WTC11 (cell line): ENCODE measurements around the gene TMEM169. TPM values are rescaled to one million over a fixed set of nuclear protein-coding genes. Genes with fewer than 3 reads are reported as not detected.
A peak's percentile ranks its signal among the peaks of the same experiment; 100 is the strongest.

Experiments used
- ATAC-seq: fragments of 200-7000 bp; cut with Tn5 transposase; 2 replicates; pipeline ENCODE4 v1.10.0; 2021; ENCODE audit warnings: mild to moderate bottlenecking, moderate library complexity
- CTCF ChIA-PET: fragments of 300-600 bp; sonication (Branson Sonifier 250); formaldehyde crosslinking; loops from one replicate; lab custom pipeline; 2021; ENCODE audit warnings: antibody characterized with exemption; lab: Charles Lee
- POLR2A ChIA-PET: fragments of 350-600 bp; sonication (Branson Sonifier 250); formaldehyde crosslinking; loops from one replicate; lab custom pipeline; 2021; ENCODE audit warnings: antibody characterized with exemption; lab: Charles Lee
- DNase-seq: peaks from one replicate; pipeline ENCODE4 v3.0.0; 2021; ENCODE audit warnings: low spot score
- H3K27ac Mint-ChIP-seq: 2 replicates; pipeline ENCODE4 v1.8.0; 2021; ENCODE audit warnings: mixed read lengths
- H3K27me3 Mint-ChIP-seq: 2 replicates; pipeline ENCODE4 v1.8.0; 2021; ENCODE audit warnings: low read depth, mild to moderate bottlenecking, moderate library complexity, mixed read lengths
- H3K36me3 Mint-ChIP-seq: 2 replicates; pipeline ENCODE4 v1.8.0; 2021; ENCODE audit warnings: mixed read lengths
- H3K4me1 Mint-ChIP-seq: 2 replicates; pipeline ENCODE4 v1.8.0; 2022; ENCODE audit warnings: mixed read lengths
- H3K4me3 Mint-ChIP-seq: 2 replicates; pipeline ENCODE4 v1.8.0; 2021; ENCODE audit warnings: mild to moderate bottlenecking, moderate library complexity, mixed read lengths
- H3K9me3 Mint-ChIP-seq: 2 replicates; pipeline ENCODE4 v1.8.0; 2021; ENCODE audit warnings: mixed read lengths
- CBFB ChIP-seq: sonication (generic); formaldehyde crosslinking; IDR thresholded peaks from 2 replicates; pipeline ENCODE4 v1.8.1; 2022; ENCODE audit warnings: mild to moderate bottlenecking, low read depth, missing genetic modification reagents
- EMX1 ChIP-seq: fragments of 250-450 bp; sonication (Bioruptor Pico); IDR thresholded peaks from 2 replicates; pipeline ENCODE4 v1.8.0; 2021; ENCODE audit warnings: mild to moderate bottlenecking
- ERG ChIP-seq: fragments of 250-450 bp; sonication (Bioruptor Pico); IDR thresholded peaks from 2 replicates; pipeline ENCODE4 v1.8.0; 2021; ENCODE audit warnings: mild to moderate bottlenecking
- ETV6 ChIP-seq: sonication (generic); formaldehyde crosslinking; IDR thresholded peaks from 2 replicates; pipeline ENCODE4 v1.8.1; 2022; ENCODE audit warnings: mild to moderate bottlenecking, missing genetic modification reagents
- GABPB1 ChIP-seq: sonication (generic); formaldehyde crosslinking; IDR thresholded peaks from 2 replicates; pipeline ENCODE4 v1.8.1; 2023; ENCODE audit warnings: mild to moderate bottlenecking, missing genetic modification reagents
- GRHL2 ChIP-seq: fragments of 250-450 bp; sonication (Bioruptor Pico); IDR thresholded peaks from 2 replicates; pipeline ENCODE4 v1.8.0; 2022; ENCODE audit warnings: mild to moderate bottlenecking, moderate library complexity; ENCODE audit not compliant: insufficient replicate concordance, severe bottlenecking
- HMGA2 ChIP-seq: fragments of 250-450 bp; sonication (Bioruptor Pico); IDR thresholded peaks from 2 replicates; pipeline ENCODE4 v1.4.0; 2021; ENCODE audit warnings: mild to moderate bottlenecking, moderate library complexity
- KAT7 ChIP-seq: sonication (generic); formaldehyde crosslinking; IDR thresholded peaks from 2 replicates; pipeline ENCODE4 v1.8.1; 2023; ENCODE audit warnings: missing genetic modification reagents, mild to moderate bottlenecking, borderline replicate concordance
- NFE2L1 ChIP-seq: sonication (generic); formaldehyde crosslinking; IDR thresholded peaks from 2 replicates; pipeline ENCODE4 v1.8.1; 2023; ENCODE audit warnings: missing genetic modification reagents
- NFYB ChIP-seq: sonication (generic); formaldehyde crosslinking; conservative IDR thresholded peaks from 2 replicates; pipeline ENCODE4 v1.8.0; 2022; ENCODE audit warnings: low read depth, missing genetic modification reagents
- PRRX2 ChIP-seq: fragments of 250-450 bp; sonication (Bioruptor Pico); IDR thresholded peaks from 2 replicates; pipeline ENCODE4 v1.8.0; 2021; ENCODE audit warnings: mild to moderate bottlenecking
- ZNF263 ChIP-seq: sonication (generic); formaldehyde crosslinking; IDR thresholded peaks from 2 replicates; pipeline ENCODE4 v1.8.1; 2022; ENCODE audit warnings: low read depth, mild to moderate bottlenecking, moderate library complexity, missing genetic modification reagents
- total RNA-seq: library from RNA; stranded (reverse); gene quantifications from 3 replicates; pipeline ENCODE4 v1.2.3, GENCODE V29; 2021
- TF ChIP-seq, protein P1 (sequence below): fragments of 250-450 bp; sonication (Bioruptor Pico); IDR thresholded peaks from 2 replicates; pipeline ENCODE4 v1.9.0; 2021; ENCODE audit warnings: mild to moderate bottlenecking, borderline replicate concordance
- TF ChIP-seq, protein P2 (sequence below): sonication (generic); formaldehyde crosslinking; IDR thresholded peaks from 2 replicates; pipeline ENCODE4 v1.8.1; 2023; ENCODE audit warnings: mild to moderate bottlenecking, missing genetic modification reagents, moderate library complexity
- TF ChIP-seq, protein P3 (sequence below): fragments of 250-450 bp; sonication (Bioruptor Pico); IDR thresholded peaks from 2 replicates; pipeline ENCODE4 v1.9.0; 2021; ENCODE audit warnings: moderate library complexity, mild to moderate bottlenecking, inconsistent platforms, borderline replicate concordance
- TF ChIP-seq, protein P4 (sequence below): fragments of 250-450 bp; sonication (Bioruptor Pico); IDR thresholded peaks from 2 replicates; pipeline ENCODE4 v2.1.2; 2022; ENCODE audit warnings: mild to moderate bottlenecking, moderate library complexity
- TF ChIP-seq, protein P5 (sequence below): sonication (generic); formaldehyde crosslinking; IDR thresholded peaks from 2 replicates; pipeline ENCODE4 v1.8.1; 2022; ENCODE audit warnings: mild to moderate bottlenecking, moderate library complexity, missing genetic modification reagents
- TF ChIP-seq, protein P6 (sequence below): fragments of 250-450 bp; sonication (Bioruptor Pico); IDR thresholded peaks from 2 replicates; pipeline ENCODE4 v1.9.0; 2021; ENCODE audit warnings: mild to moderate bottlenecking

Gene TMEM169
- total RNA-seq, 1 experiment from 2014 or later = 1.8 TPM

DNA sequence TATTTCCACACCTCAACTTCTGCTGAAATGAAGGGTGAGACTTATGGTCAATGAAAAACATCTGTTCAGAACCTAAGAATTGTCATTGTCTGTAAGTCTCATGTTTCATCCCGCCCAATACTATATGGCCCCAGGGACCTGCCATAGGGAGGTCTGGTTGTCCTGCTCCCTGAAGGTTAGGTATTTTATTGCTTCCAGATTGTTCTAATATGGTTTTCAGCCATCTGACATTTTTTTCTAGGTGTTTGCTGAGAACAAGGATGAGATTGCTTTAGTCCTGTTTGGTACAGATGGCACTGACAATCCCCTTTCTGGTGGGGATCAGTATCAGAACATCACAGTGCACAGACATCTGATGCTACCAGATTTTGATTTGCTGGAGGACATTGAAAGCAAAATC lies 34.7 kb downstream of the TMEM169 start:
- POLR2A ChIA-PET = no interaction called here
- no peaks in the 10 kb centered on the region for H3K9me3 Mint-ChIP-seq
- peak overlapping the region; percentile 32; the same call in 1 of the 2 replicates for H3K4me3 Mint-ChIP-seq
- TF ChIP-seq, protein P1, sequence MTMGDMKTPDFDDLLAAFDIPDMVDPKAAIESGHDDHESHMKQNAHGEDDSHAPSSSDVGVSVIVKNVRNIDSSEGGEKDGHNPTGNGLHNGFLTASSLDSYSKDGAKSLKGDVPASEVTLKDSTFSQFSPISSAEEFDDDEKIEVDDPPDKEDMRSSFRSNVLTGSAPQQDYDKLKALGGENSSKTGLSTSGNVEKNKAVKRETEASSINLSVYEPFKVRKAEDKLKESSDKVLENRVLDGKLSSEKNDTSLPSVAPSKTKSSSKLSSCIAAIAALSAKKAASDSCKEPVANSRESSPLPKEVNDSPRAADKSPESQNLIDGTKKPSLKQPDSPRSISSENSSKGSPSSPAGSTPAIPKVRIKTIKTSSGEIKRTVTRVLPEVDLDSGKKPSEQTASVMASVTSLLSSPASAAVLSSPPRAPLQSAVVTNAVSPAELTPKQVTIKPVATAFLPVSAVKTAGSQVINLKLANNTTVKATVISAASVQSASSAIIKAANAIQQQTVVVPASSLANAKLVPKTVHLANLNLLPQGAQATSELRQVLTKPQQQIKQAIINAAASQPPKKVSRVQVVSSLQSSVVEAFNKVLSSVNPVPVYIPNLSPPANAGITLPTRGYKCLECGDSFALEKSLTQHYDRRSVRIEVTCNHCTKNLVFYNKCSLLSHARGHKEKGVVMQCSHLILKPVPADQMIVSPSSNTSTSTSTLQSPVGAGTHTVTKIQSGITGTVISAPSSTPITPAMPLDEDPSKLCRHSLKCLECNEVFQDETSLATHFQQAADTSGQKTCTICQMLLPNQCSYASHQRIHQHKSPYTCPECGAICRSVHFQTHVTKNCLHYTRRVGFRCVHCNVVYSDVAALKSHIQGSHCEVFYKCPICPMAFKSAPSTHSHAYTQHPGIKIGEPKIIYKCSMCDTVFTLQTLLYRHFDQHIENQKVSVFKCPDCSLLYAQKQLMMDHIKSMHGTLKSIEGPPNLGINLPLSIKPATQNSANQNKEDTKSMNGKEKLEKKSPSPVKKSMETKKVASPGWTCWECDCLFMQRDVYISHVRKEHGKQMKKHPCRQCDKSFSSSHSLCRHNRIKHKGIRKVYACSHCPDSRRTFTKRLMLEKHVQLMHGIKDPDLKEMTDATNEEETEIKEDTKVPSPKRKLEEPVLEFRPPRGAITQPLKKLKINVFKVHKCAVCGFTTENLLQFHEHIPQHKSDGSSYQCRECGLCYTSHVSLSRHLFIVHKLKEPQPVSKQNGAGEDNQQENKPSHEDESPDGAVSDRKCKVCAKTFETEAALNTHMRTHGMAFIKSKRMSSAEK (CRISPR knock-in tag) = 0 out of 2 replicates have a peak, but pooled peaks have one; percentile 35
- no peak for TF ChIP-seq NFE2L1 (CRISPR knock-in tag)
- TF ChIP-seq, all 79 proteins: peak for 1
- Mint-ChIP-seq H3K27ac (peak overlapping the region; percentile 87), H3K4me1 (peaks cover 34% of the 10 kb centered on the region), H3K27me3 (no peaks in the 10 kb centered on the region), H3K36me3 (peaks cover 93% of the 10 kb centered on the region)
- CTCF ChIA-PET = no interaction called here
- DNase-seq (no peak), ATAC-seq (no peak)

DNA sequence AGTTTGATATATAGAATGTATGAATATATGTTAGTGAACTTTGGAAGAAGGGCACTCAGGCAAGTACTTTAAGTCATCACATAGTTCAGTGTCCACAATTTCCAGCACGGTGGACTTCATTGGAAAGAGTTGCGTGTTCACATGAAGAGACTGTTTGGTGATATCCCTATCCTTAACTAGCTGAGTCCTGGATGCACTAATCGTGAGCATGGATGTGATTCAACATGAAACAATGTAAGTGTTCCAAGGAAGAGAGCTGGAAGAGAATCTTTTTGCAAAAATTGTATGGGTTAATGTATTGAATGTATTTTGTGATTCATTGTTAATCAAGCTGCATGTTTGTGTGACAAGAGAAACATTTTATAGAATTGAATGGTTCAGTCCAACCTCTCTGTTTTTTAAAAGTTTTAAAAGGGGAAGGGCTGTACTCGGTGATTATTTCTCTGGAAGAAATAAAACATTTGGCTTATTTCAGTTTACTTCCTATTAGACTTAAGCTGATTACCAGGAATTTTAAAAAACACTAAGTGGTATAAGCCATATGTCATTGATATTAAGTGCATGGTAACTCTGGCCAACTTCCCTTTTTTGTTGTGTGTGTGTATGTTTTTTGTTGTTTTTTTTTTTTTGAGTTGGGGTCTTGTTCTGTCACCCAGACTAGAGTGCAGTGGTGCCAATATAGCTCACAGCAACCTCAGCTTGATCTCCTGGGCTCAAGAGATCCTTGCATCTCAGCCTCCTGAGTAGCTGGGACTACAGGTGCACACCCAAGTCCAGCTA lies 36.0 kb downstream of the TMEM169 start:
- peaks cover 93% of the 10 kb centered on the region for H3K36me3 Mint-ChIP-seq
- DNase-seq (no peak), ATAC-seq (no peak)
- H3K27ac Mint-ChIP-seq = peak overlapping the region; percentile 63
- H3K4me3 Mint-ChIP-seq = no peak overlapping the region
- H3K4me1 Mint-ChIP-seq = peaks cover 25% of the 10 kb centered on the region
- CTCF ChIA-PET = no interaction called here
- H3K27me3 Mint-ChIP-seq = no peaks in the 10 kb centered on the region
- TF ChIP-seq ZNF263 (CRISPR knock-in tag) = no peak
- no peak for TF ChIP-seq NFYB (CRISPR knock-in tag)
- TF ChIP-seq, all 79 proteins: peak for 0
- POLR2A ChIA-PET = no interaction called here
- no peaks in the 10 kb centered on the region for H3K9me3 Mint-ChIP-seq

DNA sequence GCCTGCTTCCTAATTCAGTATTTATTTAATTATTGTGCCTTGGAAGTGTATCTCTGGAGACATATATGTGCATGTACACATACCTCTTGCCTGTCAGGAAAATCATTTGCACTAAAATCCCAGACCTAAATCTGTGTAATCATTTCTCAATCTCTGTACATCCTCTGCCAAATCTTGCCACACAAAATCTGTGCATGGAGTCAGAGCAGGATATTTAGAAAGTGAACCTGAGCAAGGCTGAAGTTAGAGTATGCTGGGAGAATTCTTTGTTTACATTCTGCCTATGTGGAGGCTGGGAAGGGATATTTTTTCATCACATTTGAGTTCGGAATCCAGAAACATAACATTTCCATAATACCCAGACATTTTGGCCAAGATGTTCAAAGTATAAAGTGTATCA lies 36.8 kb downstream of the TMEM169 start:
- H3K27ac Mint-ChIP-seq = peak overlapping the region; percentile 40; the same call in 1 of the 2 replicates
- H3K9me3 Mint-ChIP-seq = no peaks in the 10 kb centered on the region
- H3K4me3 Mint-ChIP-seq = no peak overlapping the region
- H3K4me1 Mint-ChIP-seq = peaks cover 18% of the 10 kb centered on the region
- TF ChIP-seq KAT7 (CRISPR knock-in tag) = no peak
- TF ChIP-seq, protein P2, sequence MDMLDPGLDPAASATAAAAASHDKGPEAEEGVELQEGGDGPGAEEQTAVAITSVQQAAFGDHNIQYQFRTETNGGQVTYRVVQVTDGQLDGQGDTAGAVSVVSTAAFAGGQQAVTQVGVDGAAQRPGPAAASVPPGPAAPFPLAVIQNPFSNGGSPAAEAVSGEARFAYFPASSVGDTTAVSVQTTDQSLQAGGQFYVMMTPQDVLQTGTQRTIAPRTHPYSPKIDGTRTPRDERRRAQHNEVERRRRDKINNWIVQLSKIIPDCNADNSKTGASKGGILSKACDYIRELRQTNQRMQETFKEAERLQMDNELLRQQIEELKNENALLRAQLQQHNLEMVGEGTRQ (CRISPR knock-in tag) = no peak
- TF ChIP-seq, protein P3, sequence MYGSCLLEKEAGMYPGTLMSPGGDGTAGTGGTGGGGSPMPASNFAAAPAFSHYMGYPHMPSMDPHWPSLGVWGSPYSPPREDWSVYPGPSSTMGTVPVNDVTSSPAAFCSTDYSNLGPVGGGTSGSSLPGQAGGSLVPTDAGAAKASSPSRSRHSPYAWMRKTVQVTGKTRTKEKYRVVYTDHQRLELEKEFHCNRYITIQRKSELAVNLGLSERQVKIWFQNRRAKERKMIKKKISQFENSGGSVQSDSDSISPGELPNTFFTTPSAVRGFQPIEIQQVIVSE (CRISPR knock-in tag) = no peak
- no peak for TF ChIP-seq CBFB (CRISPR knock-in tag)
- TF ChIP-seq, protein P4, sequence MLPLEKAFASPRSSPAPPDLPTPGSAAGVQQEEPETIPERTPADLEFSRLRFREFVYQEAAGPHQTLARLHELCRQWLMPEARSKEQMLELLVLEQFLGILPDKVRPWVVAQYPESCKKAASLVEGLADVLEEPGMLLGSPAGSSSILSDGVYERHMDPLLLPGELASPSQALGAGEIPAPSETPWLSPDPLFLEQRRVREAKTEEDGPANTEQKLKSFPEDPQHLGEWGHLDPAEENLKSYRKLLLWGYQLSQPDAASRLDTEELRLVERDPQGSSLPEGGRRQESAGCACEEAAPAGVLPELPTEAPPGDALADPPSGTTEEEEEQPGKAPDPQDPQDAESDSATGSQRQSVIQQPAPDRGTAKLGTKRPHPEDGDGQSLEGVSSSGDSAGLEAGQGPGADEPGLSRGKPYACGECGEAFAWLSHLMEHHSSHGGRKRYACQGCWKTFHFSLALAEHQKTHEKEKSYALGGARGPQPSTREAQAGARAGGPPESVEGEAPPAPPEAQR (CRISPR knock-in tag) = no peak
- TF ChIP-seq, protein P5, sequence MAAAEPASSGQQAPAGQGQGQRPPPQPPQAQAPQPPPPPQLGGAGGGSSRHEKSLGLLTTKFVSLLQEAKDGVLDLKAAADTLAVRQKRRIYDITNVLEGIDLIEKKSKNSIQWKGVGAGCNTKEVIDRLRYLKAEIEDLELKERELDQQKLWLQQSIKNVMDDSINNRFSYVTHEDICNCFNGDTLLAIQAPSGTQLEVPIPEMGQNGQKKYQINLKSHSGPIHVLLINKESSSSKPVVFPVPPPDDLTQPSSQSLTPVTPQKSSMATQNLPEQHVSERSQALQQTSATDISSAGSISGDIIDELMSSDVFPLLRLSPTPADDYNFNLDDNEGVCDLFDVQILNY = no peak
- TF ChIP-seq NFYB (CRISPR knock-in tag) = no peak
- no peak for TF ChIP-seq EMX1 (CRISPR knock-in tag)
- TF ChIP-seq ETV6 (CRISPR knock-in tag) = no peak
- TF ChIP-seq ZNF263 (CRISPR knock-in tag) = no peak
- TF ChIP-seq PRRX2 (CRISPR knock-in tag) = no peak
- TF ChIP-seq GRHL2 = no peak
- TF ChIP-seq, protein P6, sequence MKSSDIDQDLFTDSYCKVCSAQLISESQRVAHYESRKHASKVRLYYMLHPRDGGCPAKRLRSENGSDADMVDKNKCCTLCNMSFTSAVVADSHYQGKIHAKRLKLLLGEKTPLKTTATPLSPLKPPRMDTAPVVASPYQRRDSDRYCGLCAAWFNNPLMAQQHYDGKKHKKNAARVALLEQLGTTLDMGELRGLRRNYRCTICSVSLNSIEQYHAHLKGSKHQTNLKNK (CRISPR knock-in tag) = no peak
- TF ChIP-seq GABPB1 (CRISPR knock-in tag) = no peak
- no peak for TF ChIP-seq ERG (CRISPR knock-in tag)
- no peak for TF ChIP-seq HMGA2
- POLR2A ChIA-PET = no interaction called here
- CTCF ChIA-PET = no interaction called here
- DNase-seq (no peak), ATAC-seq (no peak)
- no peaks in the 10 kb centered on the region for H3K27me3 Mint-ChIP-seq
- peaks cover 92% of the 10 kb centered on the region for H3K36me3 Mint-ChIP-seq
